GM19467 (cell line): ENCODE results near the gene SMCO2.

Source experiments
- ATAC-seq: cut with Tn5 transposase; IDR thresholded peaks from one replicate; pipeline ENCODE4 v1.9.1; 2021; ENCODE audit warnings: mild to moderate bottlenecking, moderate library complexity; ENCODE audit not compliant: unreplicated experiment

SMCO2 gene

DNA sequence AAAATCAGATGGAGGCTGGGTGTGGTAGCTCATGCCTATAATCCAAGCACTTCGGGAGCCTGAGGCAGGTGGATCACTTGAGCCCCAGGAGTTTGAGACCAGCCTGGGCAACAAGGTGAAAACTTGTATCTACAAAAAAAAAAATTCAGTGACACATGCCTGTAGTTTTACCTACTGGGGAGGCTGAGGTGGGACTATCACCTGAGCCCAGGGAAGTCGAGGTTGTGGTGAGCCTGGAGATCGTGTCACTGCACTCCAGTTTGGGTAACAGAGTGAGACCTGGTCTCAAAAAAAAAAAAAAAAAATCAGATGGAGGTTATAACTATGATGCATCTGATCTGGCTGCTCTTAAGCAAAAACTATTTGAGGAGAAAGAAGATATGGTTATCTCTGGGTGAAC is 50.9 kb downstream of the SMCO2 start:
- ATAC-seq = no peak

GRCh38 chr12:27498149-27498548 is 51.6 kb downstream of the SMCO2 start:
- ATAC-seq = no peak

GRCh38 chr12:27498761-27499160 is 52.2 kb downstream of the SMCO2 start:
- ATAC-seq = no peak

- no peak for ATAC-seq
These were observed 52.8 kb downstream of the SMCO2 start for GRCh38 chr12:27499377-27499776.

DNA sequence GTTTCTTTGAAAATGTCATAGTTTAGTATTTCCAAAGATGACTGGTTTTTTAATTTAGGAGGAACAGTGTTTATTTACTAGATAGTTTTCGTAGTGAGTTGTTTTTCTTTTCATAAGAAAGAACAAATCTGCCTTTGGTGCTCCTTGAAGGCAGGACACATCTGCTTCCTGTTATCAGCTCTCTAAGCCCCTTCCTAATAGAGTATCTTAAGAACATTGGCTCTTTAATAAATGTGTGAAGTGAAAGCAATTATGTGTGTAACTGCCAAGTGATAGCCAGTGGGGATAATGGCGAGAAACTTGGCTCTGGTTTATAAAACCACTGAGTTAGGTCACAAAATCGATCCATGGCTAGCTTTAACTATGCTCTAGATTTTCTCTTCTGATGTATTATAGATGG is 54.0 kb downstream of the SMCO2 start:
- ATAC-seq = no peak

DNA sequence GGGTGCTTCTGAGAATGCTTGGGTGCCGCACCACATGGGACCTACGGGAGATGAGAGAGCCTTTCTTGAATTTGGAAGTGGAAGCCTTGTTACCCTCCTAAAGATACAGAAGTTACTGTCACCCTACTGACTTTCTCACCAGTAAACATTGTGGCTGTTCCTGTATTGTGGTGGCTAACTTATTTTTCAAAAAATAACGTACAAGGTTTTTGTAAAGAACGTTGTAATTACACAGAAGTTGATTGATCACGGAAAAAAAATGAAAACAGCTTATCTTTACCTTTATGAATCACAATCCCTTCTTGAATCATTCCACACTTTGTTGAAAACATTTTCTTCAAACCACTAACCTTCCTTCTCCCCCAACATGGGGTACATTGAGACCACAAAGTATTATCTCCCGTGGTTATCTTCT is 55.5 kb downstream of the SMCO2 start:
- ATAC-seq = no peak

DNA sequence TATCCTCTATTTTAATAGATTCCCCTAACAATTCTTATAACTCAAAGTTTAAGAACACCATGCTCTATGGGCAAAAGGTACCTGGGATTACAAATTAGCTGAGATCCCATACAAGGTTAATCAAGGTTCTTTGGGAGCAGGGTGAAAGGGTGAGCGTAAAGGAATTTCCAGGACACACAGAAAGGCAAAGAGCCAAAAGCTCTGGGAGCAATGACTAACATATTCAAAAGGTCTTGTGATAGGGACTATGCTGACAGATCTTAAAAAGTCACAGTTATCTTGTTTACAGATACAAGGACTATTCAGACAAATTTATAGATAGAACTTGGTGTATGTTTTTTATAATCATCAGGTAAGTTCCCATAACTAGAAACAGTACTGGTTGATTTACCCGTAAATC is 58.0 kb downstream of the SMCO2 start:
- no peak for ATAC-seq

- no peak for ATAC-seq
These were observed 58.6 kb downstream of the SMCO2 start for GRCh38 chr12:27505109-27505508.

DNA sequence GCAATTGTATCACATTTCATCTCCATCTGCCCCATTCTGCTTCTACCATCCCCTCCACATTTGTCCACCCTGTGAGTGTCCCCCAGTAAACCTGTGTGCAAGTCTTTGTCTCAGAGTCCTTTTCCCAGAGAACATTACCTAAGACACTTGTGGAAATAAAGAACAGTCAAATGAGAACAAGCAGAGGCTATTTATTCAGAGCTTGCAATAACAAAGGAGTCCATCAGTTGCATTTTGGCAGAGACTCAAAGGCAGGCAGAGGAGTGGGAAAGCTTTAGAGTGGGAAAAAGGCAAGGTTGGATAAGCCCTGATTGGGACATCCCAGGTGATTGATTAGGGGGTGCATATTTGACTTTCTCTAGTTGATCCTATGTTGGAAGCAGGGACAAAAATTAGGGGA is 59.2 kb downstream of the SMCO2 start:
- no peak for ATAC-seq

GRCh38 chr12:27506645-27507189 is 60.2 kb downstream of the SMCO2 start:
- no peak for ATAC-seq

GRCh38 chr12:27508736-27509431 is 62.3 kb downstream of the SMCO2 start:
- ATAC-seq = no peak

- no peak for ATAC-seq
These were observed 64.6 kb downstream of the SMCO2 start for GRCh38 chr12:27511031-27511722.

GRCh38 chr12:27511723-27512045 is 65.1 kb downstream of the SMCO2 start:
- ATAC-seq = no peak

DNA sequence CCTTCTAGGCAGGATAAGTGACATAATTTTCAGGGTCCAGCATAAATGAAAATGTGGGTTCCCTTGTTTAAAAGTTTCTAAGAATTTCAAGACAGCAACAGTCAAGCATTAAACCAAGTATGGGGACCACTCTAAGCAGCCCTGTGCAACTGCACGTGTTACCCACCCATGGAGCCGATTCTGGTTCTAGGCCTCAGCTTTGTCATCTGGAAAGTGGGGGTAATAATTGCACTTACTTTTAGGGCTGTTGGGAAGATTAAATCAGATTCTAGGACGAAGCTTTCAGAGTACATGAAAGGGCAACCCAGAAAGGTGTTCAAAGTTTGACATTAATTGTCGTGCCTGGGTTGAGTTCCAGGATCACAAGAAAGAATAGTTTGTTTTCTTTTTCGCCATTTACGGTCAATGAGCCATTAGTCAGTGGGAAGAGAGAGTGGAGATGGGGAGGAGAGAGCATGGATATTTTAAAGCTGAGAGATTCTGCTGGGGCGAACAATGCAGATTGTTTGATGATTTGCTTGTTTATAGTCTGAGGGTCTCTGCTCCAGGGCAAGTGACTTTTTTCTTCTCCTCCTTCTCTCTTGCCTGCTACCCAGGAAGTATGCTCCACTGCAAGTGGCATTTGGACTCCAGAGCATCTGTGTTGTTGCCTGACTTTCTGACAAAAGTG is 66.8 kb downstream of the SMCO2 start:
- no peak for ATAC-seq

GRCh38 chr12:27515671-27516070 is 69.1 kb downstream of the SMCO2 start:
- no peak for ATAC-seq

DNA sequence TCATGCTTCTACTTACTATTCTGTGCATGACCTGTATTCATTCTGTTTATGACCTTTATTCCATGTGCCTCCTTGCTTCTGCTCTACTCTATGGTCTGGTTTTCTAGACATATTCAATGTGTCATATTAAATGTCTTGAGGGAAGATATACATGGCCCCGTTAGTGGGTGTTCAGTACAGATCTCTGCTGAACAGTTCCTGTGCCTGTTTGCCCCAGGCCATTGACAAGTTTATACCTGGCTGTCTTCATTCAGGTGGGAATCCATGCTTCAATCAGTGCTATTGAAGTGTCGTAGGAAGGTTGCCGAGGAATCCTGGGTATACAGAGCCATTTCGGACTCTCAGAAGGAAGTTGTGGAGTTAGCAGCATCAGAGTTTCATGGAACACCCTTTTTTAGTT is 70.1 kb downstream of the SMCO2 start:
- ATAC-seq = no peak

GRCh38 chr12:27517546-27517945 is 71.0 kb downstream of the SMCO2 start:
- ATAC-seq = no peak

DNA sequence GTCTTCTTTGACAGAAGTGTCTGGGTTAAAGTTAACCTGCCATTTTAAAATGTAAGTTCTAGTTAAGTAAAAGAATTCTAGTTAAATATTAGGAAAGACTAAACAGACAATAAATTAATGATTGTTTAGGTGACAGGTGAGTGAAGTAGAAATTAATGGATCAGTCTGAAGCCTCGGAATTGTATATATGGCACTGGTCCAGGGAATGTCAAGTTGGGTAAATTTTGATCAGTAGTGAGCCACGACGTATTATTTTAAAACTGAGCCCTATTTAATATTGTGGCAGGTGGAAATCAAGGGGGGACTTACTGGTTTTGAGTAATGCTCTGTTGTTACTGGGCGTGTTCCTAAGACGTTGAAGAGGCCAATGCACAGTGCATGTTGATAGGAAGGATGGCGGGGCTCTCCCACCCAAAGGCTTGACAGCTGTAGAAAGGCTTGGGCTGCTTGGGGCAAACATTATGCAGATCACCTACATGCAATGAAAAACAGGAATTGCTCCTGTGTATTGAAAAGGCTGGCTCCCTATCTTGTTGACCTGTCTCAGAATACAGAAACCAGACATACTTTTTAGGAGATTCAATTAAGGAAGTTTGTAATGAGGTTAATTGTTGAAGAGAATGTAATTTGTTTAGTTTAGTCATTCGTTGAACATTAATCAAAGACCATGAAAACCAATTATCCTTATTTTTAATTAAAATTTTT is 71.6 kb downstream of the SMCO2 start:
- no peak for ATAC-seq

- ATAC-seq = no peak
These were observed 74.5 kb downstream of the SMCO2 start for GRCh38 chr12:27521066-27521465.

GRCh38 chr12:27521981-27522380 is 75.4 kb downstream of the SMCO2 start:
- ATAC-seq = no peak

GRCh38 chr12:27523305-27523641 is 76.7 kb downstream of the SMCO2 start:
- ATAC-seq = peak; percentile 9
